Right lobe of liver (tissue), 4 donors: Measurements from ENCODE around the gene AADACL2.

Source experiments
- POLR2A ChIP-seq: fragments of 450-650 bp; IDR thresholded peaks from one replicate; pipeline ENCODE4 v1.6.1; 2017; ENCODE audit warnings: antibody characterized with exemption, mild to moderate bottlenecking
- TF ChIP-seq, protein P1 (sequence below), 4 donors: fragments of 200-600 bp in 3 of 4; fragments of 450-650 bp in 1 of 4; IDR thresholded peaks; one replicate each; pipeline versions ENCODE4 v1.5.1 to v1.8.0; 2016 to 2022; ENCODE audit warnings: antibody characterized with exemption in 4 of 4, mild to moderate bottlenecking in 2 of 4
- donor health status: DM: no; HTN: no; CAD: no.
- donor health status: DM: no; HTN: no; CAD: no.
- donor health status: DM: no; HTN: yes; CAD: no.

DNA sequence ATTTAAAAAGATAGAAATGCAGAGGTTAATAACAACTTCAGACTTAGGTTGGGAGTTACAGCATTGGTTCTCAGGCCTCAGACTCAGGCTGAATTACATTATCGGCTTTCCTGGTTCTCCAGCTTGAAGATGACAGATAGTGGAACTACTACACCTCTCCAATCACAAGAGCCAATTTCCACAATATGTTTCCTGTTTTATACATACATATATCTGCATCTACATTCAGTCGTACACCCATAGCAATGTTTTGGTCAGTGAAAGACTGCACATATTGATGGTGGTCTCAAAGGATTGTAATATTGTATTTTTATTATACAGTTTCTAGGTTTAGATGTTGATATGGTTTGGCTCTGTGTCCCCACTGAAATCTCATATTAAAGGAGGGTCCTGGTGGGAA is 35.4 kb downstream of the AADACL2 start:
- TF ChIP-seq, protein P1, sequence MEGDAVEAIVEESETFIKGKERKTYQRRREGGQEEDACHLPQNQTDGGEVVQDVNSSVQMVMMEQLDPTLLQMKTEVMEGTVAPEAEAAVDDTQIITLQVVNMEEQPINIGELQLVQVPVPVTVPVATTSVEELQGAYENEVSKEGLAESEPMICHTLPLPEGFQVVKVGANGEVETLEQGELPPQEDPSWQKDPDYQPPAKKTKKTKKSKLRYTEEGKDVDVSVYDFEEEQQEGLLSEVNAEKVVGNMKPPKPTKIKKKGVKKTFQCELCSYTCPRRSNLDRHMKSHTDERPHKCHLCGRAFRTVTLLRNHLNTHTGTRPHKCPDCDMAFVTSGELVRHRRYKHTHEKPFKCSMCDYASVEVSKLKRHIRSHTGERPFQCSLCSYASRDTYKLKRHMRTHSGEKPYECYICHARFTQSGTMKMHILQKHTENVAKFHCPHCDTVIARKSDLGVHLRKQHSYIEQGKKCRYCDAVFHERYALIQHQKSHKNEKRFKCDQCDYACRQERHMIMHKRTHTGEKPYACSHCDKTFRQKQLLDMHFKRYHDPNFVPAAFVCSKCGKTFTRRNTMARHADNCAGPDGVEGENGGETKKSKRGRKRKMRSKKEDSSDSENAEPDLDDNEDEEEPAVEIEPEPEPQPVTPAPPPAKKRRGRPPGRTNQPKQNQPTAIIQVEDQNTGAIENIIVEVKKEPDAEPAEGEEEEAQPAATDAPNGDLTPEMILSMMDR (IDR thresholded peaks at IDR 0.05) = no peak
- no peak for TF ChIP-seq POLR2A
